Ishikawa (cell line): ENCODE results near the gene CCDC149.

Source experiments
- CREB1 ChIP-seq: IDR thresholded peaks from 2 replicates; pipeline ENCODE4 v1.6.1; 2012; ENCODE audit warnings: low read depth
- EGR1 ChIP-seq: IDR thresholded peaks from 2 replicates; pipeline ENCODE4 v1.6.1; 2012
- REST ChIP-seq: IDR thresholded peaks from 2 replicates; pipeline ENCODE4 v1.6.1; 2012; ENCODE audit warnings: low read depth, mild to moderate bottlenecking

- TF ChIP-seq CREB1 (no peak), REST (no peak), EGR1 (no peak)
Measured at GRCh38 chr4:24770667-24771066, 142.2 kb downstream of the CCDC149 start.
